ENCODE measurements around the gene MAP4K2. TPM values are rescaled to one million over a fixed set of nuclear protein-coding genes. Genes with fewer than 3 reads are reported as not detected.

Gene MAP4K2
- total RNA-seq, 4 donors from 2014 or later = 35.5 to 77.8 (median 37.5) TPM

DNA sequence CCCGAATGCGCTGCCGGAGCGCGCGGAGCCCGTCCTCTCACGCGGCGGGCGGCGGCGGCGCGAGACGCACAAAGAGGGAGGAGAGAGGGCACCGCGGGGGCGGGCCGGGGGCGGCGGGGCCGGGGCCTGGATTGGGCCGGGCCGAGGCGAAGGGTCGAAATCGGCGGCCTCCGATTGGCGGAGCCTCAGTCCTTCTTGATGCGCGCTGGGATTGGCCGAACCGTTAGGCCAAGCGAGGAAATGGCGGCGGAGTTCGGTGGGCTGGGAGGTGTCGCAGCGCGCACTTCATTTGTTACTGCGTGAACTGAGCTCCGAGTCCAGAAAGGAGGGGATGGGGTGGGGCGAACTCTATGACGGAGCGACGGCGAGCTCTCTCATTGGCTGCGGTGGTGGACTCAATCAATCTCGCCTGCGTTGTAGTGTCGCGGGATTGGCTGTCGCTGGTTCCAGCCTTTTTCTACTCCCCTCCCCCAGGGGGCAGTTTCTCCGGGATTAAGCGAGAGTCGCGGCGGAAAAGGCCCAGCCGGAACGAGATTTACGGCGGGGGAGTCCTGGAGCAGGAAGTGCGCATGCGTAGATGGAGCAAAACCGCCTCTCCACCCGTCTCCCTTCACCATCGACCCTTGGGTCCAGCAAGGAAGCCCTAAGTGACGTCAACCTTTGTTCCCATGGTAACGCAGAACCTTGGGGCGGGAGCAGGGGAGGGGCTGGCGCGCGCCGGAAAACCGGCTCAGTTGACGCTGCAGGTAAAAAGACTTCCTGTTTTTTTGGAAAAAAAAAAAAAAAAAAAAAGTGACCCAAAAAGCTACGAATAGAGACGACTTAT is 24.3 kb downstream of the MAP4K2 start, which contains the start of gene SF1:
Gene SF1, minus strand, starts transcription at position 70 of the 826 bp plus-strand sequence. CDS start 150 bp downstream, outside the sequence.
- intact Hi-C loops (cut with DNase I) = no loop called here
- WGBS, 2 donors = 0% methylated on average over 29 to 54 of the region's 80 CpGs

GRCh38 chr11:64778223-64778472 is 24.9 kb downstream of the MAP4K2 start:
- Histone ChIP-seq H3K27me3 (no peaks in the 10 kb centered on the region), H3K4me1 (peaks cover 17 to 26% of the 10 kb centered on the region in 2 donors), H3K27ac (peak overlapping the region; percentile 93 to 98 (median 97)), H3K4me3 (replicated peaks in 1 of 3) (peak overlapping the region; percentile 75 to 92 (median 86)), H3K9me3 (no peaks in the 10 kb centered on the region), H3K36me3 (peaks cover 30 to 31% of the 10 kb centered on the region in 2 donors)
- intact Hi-C loops (cut with DNase I) = no loop called here
- no peak for DNase-seq
- 0% methylated on average over 4 of the region's 28 CpGs; no CpG with 5 or more reads in 1 of the 2 donors for WGBS, 2 donors
- TF ChIP-seq, protein P1, sequence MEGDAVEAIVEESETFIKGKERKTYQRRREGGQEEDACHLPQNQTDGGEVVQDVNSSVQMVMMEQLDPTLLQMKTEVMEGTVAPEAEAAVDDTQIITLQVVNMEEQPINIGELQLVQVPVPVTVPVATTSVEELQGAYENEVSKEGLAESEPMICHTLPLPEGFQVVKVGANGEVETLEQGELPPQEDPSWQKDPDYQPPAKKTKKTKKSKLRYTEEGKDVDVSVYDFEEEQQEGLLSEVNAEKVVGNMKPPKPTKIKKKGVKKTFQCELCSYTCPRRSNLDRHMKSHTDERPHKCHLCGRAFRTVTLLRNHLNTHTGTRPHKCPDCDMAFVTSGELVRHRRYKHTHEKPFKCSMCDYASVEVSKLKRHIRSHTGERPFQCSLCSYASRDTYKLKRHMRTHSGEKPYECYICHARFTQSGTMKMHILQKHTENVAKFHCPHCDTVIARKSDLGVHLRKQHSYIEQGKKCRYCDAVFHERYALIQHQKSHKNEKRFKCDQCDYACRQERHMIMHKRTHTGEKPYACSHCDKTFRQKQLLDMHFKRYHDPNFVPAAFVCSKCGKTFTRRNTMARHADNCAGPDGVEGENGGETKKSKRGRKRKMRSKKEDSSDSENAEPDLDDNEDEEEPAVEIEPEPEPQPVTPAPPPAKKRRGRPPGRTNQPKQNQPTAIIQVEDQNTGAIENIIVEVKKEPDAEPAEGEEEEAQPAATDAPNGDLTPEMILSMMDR (IDR thresholded peaks at IDR 0.05) = no peak
- TF ChIP-seq POLR2A (IDR thresholded peaks at IDR 0.05) = no peak

More for the DNA sequence above, 24.3 kb downstream of the MAP4K2 start, which contains the start of gene SF1:
- H3K4me3 ChIP-seq (replicated peaks in 1 of 3) = peak within 1 kb of the TSS; percentile 75 to 92 (median 86)
- DNase-seq = peak; percentile 99 to 100
- H3K9me3 ChIP-seq = no peaks in the 10 kb centered on the region
- peaks cover 17 to 23% of the 10 kb centered on the region in 2 donors for H3K4me1 ChIP-seq
- H3K27ac ChIP-seq = peak within 1 kb of the TSS; percentile 93 to 98 (median 97)
- peaks cover 25 to 26% of the 10 kb centered on the region in 2 donors for H3K36me3 ChIP-seq
- peak; percentile 56 to 97 for TF ChIP-seq POLR2A (IDR thresholded peaks at IDR 0.05)
- TF ChIP-seq, protein P1 (IDR thresholded peaks at IDR 0.05) = no peak
- H3K27me3 ChIP-seq = no peaks in the 10 kb centered on the region

- Histone ChIP-seq H3K9me3 (no peaks in the 10 kb centered on the region), H3K36me3 (peaks cover 35 to 36% of the 10 kb centered on the region in 2 donors), H3K4me3 (replicated peaks in 1 of 3) (peak overlapping the region; percentile 57 to 92 (median 86)), H3K27me3 (no peaks in the 10 kb centered on the region), H3K27ac (peak overlapping the region; percentile 93 to 98 (median 97)), H3K4me1 (peaks cover 17 to 30% of the 10 kb centered on the region in 2 donors)
- peak; percentile 76 to 80 for DNase-seq
- intact Hi-C loops (cut with DNase I) = no loop called here
- 0% methylated on average over 4 to 12 of the region's 98 CpGs for WGBS, 2 donors
- TF ChIP-seq, protein P1 (IDR thresholded peaks at IDR 0.05) = no peak
- peak; percentile 12 to 26 for TF ChIP-seq POLR2A (IDR thresholded peaks at IDR 0.05)
Observed at GRCh38 chr11:64777449-64778222, 25.4 kb downstream of the MAP4K2 start.

DNA sequence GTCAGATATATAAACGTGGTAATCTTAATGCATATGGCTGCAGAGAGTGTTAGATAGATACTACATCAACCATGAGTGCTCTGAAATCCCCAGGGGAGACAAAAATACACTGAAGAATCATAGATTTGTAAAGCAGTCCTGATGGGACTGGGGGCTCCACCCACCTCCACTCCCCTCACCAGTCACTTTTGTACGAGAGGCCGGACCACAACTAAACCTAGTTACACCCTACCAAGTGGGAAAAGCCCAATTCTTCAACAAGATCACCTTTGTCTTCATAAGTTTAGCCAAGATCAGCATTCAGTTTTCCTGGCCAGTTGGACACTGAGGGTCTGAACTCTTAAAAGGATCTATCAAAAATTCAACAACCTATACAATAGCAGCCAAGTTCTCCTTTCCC is 26.1 kb downstream of the MAP4K2 start:
- Histone ChIP-seq H3K4me1 (peaks cover 17 to 30% of the 10 kb centered on the region in 2 donors), H3K27me3 (no peaks in the 10 kb centered on the region), H3K4me3 (replicated peaks in 1 of 3) (peak overlapping the region in 2 of 3 donors; percentile 57 to 60), H3K36me3 (peaks cover 43 to 44% of the 10 kb centered on the region in 2 donors), H3K27ac (no peak overlapping the region), H3K9me3 (no peaks in the 10 kb centered on the region)
- intact Hi-C loops (cut with DNase I) = no loop called here
- WGBS, 2 donors = 22 to 33% methylated on average over 3 of the region's 3 CpGs
- no peak for DNase-seq
- TF ChIP-seq, protein P1 (IDR thresholded peaks at IDR 0.05) = no peak
- no peak for TF ChIP-seq POLR2A (IDR thresholded peaks at IDR 0.05)
